SK-N-SH treated with all-trans-retinoic acid at 6 μM for 48 hours (cell line): ENCODE measurements around the gene MYH14.

Source experiments
- ARNTL ChIP-seq: fragments of 450-650 bp; formaldehyde crosslinking; IDR thresholded peaks from 2 replicates; pipeline ENCODE4 v1.5.0; 2020; ENCODE audit warnings: low read depth, mild to moderate bottlenecking, moderate library complexity, borderline replicate concordance
- ESRRG ChIP-seq: fragments of 250-450 bp; sonication (Bioruptor Pico); IDR thresholded peaks from 2 replicates; pipeline ENCODE4 v1.6.1; 2021; ENCODE audit warnings: mild to moderate bottlenecking
- GLIS3 ChIP-seq: fragments of 250-450 bp; sonication (Bioruptor Pico); IDR thresholded peaks from 2 replicates; pipeline ENCODE4 v1.5.0; 2020; ENCODE audit warnings: mild to moderate bottlenecking, moderate library complexity
- PATZ1 ChIP-seq: fragments of 250-450 bp; sonication (Bioruptor Pico); IDR thresholded peaks from 2 replicates; pipeline ENCODE4 v1.8.0; 2020; ENCODE audit warnings: mild to moderate bottlenecking, moderate library complexity, borderline replicate concordance
- TCF4 ChIP-seq: fragments of 250-450 bp; sonication (Bioruptor Pico); IDR thresholded peaks from 2 replicates; pipeline ENCODE4 v1.8.0; 2021; ENCODE audit warnings: mild to moderate bottlenecking, moderate library complexity, borderline replicate concordance
- ZFP3 ChIP-seq: fragments of 250-450 bp; sonication (Bioruptor Pico); IDR thresholded peaks from 2 replicates; pipeline ENCODE4 v1.5.0; 2020; ENCODE audit warnings: mild to moderate bottlenecking, moderate library complexity
- ZNF8 ChIP-seq: fragments of 450-650 bp; formaldehyde crosslinking; IDR thresholded peaks from 2 replicates; pipeline ENCODE4 v1.5.0; 2020; ENCODE audit warnings: mild to moderate bottlenecking, moderate library complexity

DNA sequence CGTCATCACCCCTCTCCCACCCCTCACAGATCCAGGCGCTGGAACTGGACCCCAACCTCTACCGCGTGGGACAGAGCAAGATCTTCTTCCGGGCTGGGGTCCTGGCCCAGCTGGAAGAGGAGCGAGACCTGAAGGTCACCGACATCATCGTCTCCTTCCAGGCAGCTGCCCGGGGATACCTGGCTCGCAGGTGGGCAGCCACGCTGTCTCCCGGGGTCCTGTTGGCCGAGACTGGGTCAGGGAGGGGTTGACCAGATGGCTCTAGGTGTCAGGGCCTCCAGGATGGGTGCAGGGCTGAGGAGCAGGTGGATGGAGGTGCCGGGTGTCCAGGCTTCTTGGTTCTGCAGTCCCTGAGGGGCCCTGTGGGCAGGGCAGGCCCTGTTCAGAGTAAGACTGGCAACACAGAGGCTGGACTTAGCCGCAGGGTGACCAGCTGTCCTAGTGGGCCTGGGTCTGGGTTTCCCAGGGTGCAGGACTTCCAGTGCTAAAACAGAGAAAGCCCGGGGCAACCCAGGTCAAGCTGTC, 58.1 kb downstream of the MYH14 start:
- no peak for TF ChIP-seq ESRRG (CRISPR knock-in tag)
- TF ChIP-seq ZNF8 (CRISPR knock-in tag), result no peak
- no peak for TF ChIP-seq ARNTL (CRISPR knock-in tag)
- no peak for TF ChIP-seq TCF4
- no peak for TF ChIP-seq GLIS3 (CRISPR knock-in tag)
- no peak for TF ChIP-seq ZFP3 (CRISPR knock-in tag)
- TF ChIP-seq PATZ1, result no peak
